Left lobe of liver (tissue), 2 donors: Measurements from ENCODE around the gene GMDS. TPM values are rescaled to one million over a fixed set of nuclear protein-coding genes. Genes with fewer than 3 reads are reported as not detected.
A peak's percentile ranks its signal among the peaks of the same experiment; 100 is the strongest.

Experiments
- ATAC-seq: fragments of 200-7000 bp; cut with Tn5 transposase; one replicate; pipeline ENCODE4 v1.9.1; 2020; ENCODE audit warnings: mild to moderate bottlenecking, moderate library complexity
- DNase-seq: peaks from one replicate; pipeline ENCODE4 v3.0.0-alpha.2; 2020; ENCODE audit warnings: low spot score
- total RNA-seq: library from RNA; stranded (reverse); gene quantifications from one replicate; pipeline ENCODE4 v1.2.1, GENCODE V29; 2021
- donor health status: DM: no; HTN: no; CAD: no; lungs with moderate emphysema.
- donor health status: DM: no; HTN: yes; CAD: no.

Gene GMDS
- total RNA-seq, 1 donor from 2014 or later = 23.9 TPM

DNA sequence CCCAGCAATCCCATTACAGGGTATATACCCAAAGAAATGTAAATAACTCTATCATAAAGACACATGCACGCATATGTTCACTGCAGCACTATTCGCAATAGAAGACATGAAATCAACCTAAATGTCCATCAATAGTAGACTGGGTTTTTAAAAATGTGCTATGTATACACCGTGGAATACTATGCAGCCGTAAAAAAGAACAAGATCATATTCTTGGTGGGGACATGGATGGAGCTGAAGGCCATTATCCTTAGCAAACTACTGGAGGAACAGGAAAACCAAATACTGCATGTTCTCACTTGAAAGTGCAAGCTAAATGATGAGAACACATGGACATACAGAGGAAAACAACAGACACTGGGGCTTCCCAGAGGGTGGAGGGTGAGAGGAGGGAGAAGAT lies 201.2 kb downstream of the GMDS start:
- DNase-seq (no peak), ATAC-seq (no peak)

DNA sequence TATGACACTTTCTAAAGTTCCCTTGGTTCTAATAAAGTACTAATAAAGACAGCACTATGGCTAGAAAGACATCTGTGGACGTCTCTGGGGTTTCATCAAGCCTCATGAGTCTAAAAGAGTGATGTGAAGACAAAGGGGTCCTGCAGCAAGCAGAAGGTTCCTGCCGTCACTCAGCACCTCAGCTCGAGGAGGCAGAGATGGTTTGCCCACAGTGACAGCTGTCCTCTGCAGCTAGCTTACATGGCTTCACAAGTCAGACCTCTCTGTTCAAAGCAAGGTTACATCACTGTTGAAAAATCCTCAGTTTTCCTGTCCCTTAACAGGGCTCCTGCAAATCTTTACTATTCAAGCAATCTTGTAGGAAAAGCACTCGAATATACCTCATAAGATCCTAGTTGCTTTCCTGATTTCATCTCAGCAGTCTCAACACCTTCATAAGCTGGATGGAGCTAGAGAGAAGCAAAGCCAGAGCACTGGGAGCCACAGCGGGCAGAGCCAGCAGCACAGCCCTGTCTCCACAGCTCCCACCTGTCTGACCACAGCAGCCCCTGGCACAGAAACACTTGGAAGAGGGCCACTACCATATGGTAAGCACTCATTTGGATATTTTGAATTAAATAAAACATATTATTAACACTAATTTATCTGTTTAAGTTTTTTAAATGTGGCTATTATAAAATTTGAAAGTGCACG lies 202.3 kb downstream of the GMDS start:
- ATAC-seq = no peak
- DNase-seq = no peak

DNA sequence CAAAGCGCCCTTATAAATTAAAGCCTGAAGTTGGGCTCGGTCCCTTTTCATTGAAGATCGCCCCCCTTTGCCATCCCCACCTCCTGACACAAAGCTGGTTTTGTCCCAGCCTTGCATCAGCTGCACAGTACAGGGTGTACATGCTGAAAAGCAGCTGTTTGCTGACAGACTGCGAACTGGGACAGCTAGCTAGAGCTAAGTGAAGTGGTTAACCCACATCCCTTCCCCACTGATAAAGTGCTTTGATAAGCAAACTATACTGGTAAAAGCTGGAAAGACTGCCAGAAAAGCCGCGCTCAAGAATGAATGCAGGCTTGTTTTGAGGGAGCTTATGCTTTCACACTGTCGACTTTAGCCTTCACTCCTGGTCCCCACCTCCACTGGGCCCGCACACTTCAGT lies 207.3 kb downstream of the GMDS start:
- DNase-seq (no peak), ATAC-seq (no peak)

DNA sequence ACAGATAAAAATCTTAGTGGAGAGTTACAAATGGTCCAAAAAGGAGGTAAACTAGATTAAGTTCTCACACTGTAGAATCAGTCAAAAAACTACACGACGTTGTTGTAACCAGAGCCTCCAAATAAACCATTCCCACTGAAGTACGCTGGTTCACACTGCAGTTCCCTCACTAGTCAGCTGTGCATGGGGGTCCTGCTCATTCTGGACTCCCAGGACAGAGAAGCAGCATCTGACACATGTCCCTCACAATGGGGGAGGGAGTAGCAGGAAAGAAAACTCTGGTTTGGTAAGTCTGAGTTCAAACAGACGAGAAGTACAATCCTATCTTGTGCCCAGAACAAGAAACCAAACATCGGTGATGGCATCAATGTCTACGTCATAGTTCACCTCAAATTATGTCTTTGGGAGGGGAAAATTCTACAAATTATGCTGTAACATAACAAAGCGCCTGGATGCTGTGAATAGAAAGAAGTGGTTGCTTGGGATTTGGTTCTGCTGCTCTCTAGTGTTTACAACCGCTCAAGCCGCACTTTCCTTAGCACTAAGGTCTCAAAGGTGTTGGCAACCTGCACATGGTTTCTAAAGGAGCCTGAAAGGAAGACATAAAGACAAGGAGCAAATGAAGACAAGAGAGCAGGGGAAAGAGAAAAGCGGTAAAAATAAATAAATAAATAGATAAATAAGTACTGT lies 208.0 kb downstream of the GMDS start:
- DNase-seq (no peak), ATAC-seq (peak; percentile 73)

DNA sequence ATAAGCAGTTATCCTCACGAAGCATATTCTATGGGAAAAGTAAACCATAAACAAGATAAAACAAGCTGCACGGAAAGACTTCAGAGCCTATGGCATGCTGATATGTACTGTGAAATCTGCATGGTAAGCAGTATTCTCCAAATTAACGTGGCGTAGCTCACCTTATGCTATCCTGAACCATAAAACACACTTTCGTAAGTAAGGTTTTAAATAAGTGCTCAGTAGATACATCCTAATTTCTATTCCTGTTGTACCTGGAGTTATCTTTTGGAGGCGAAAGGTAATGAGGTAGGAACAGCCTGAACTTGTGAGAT lies 208.7 kb downstream of the GMDS start:
- DNase-seq (no peak), ATAC-seq (no peak)

DNA sequence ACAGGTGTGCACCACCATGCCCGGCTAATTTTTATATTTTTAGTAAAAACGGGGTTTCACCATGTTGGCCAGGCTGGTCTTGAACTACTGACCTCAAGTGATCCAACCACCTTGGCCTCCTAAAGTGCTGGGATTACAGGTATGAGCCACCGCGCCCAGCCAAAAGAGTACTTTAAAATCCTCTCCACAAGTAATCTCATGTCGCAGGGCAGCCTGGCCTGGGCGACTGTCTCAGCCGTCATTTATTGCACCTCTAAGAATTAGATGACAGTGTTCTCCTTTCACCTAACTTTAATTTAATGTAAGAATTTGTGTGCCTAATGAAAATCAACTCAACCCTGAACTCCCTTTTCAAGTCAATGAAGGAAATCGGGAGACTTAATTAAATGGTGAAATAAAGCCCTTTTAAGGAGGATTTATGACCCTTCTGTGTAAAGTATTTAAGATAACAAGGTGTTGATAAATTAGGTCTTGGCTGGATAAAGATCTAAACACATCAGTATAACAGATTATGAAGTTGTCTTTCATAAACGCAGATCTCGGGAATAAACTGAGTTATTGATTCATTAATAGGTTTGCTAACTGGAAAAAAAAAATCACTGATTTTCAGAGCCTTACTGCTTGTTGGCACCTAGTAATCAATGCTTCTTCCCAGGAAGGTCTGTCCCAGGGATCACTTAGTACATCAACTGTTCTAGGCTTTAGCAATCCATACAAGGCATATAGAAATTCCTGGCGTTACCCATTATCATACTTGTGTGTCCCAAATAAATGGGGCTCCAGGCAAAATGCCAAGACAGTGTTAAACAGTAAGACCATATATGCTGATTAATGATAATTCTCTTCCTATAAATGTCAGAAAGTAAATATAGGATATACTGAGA lies 209.3 kb downstream of the GMDS start:
- no peak for DNase-seq
- ATAC-seq = no peak

DNA sequence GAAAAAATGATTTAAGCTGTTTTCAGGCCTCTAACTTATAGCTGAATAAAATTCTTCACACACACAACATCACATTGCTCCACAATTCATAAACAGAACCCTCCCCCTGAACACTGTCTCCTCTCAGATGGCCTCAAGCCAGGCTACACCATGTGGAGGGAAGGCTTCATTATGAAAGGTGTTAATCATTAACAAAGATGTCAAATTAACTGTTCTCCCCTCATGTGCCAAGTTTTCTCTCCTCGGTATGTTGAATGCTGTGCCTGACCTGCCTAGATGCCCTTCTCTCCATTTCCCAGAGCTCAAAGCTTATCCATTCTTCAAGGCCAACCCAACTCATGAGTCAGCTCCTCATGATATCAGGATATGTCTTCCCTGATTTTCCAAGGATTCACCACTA lies 210.4 kb downstream of the GMDS start:
- ATAC-seq (peak; percentile 85), DNase-seq (peak; percentile 73)

DNA sequence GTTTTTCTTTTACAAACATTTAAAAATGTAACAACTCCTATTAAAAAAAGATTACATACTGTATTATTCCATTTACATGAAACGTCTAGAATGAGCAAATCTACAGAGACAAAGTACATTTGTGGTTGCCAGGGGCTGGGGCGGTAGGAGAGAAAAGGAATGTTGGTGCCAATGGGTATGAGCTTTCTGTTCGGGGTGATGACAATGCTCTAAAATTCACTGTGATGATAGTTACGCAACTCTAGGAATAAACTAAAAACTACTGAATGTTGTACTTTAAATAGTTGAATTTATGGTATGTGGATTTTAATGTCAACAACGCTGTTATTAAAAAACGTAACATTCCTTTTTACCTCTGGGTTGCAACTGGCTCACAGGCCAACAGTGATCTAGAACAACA lies 211.1 kb downstream of the GMDS start:
- no peak for DNase-seq
- peak; percentile 61 for ATAC-seq

DNA sequence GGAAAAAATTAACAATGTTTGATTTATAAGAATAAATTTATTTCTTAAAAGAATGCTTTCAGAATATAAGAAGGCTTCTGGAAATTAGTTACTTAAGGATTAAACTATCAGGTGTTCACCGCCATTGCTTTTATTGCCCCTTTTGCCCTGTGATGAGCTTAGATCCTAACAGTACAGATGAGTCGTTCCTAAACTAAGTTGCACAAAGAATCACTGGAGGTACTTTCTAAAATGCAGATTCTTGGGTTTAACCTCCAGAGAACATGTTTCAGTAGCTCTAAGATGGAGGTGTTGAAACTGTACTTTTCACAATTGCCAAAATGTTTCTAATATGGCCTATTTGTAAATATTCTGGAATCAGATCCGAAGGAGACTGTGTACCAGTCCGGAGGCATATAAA lies 211.9 kb downstream of the GMDS start:
- DNase-seq (no peak), ATAC-seq (no peak)

DNA sequence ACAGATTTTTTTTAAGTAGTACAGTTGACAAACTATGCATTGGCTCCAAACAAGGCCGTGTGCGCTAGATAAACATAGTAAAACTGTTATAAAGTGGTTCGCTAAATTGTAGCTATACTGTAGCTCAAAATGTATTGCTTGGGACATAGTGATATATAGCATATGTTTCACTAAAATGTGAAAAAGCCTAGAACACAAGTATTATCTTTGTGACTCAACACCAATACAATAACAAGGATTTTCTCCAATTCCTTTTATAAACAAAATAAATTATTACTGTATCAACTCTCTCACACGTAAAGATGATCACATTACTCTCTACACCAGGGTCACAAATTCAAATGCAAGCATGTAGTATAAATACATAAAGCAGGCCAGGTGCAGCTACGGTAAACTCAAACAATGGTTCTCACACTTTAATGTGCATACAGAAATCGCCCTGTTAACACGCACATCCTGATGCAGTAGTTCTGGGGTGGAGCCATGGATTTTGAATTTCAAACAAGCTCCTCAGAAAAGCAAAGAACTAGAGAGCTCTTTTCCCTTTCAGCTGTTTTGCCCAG lies 214.6 kb downstream of the GMDS start:
- no peak for ATAC-seq
- DNase-seq = no peak

DNA sequence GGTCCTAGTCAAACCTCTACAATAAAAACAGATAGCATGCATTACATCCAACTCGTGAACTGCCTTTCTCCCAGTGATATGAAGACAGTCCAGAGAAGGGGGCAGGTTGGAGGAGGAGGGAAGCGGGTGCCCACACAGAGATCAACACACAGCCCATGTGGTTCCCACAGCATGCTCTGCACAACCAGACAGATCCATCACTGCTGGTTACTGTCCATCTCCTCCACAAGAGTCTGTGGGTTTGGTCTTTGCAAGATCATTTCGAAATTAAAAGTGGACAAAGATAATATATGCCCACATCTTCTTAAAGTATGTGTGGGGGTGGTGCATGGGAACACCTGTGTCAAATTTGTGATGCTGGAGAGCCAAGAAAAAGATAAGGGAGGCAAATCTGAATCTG lies 215.5 kb downstream of the GMDS start:
- ATAC-seq = no peak
- DNase-seq = no peak

DNA sequence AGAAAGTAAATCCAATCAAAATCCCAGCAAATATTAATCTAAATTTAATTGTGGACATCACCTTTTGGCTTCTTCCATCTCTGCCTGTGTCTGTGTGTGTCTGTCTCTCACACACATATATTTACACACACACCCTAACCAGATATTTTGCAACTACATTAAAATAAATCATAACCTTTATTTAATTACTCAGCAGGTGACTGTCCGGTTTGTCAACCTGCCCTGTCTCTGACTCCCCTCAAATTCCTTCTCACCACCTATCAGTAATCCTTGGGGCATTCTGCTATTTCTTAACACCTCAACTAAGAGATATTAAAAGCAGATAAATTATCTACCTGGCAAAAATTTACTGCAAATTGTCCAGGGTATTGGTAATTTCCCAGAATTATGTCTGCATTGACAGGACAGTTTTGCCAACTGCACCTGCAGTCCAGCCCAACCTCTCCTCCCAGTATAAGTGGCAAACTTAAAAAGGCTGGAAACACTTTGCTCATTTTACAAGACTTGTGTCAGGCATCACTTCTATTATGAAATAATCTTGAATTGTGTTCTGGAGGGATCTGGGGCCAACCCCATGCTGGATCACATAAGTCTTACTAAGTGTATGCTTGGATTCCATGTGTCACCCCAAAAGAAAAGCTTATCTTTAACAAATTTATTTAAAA lies 216.1 kb downstream of the GMDS start:
- ATAC-seq (no peak), DNase-seq (no peak)

DNA sequence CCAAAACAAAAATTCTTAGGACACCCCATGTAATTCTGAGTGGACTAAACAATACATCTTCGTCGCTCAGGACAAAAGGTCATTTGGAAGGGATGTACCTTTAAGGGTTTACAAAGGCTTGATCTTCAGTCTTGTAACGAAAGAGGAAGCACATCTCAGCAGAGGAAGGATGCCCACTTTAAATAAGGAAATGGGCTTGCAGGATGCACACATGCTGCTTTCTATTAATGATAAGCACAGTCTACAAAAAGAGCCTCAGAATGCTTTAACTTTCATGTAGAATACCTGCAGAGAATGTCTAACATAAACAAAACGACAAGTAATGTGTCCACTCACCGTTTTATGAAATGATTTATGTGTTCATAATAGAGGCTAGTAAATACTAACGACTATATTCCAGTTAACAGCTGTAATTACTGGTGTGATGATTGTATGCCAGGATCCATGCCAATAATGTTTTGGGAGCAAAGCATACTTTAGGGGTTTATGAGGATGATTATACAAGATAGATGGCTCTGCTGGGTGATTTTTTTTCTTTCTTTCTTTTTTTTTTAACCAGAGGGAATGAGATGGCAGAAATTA lies 216.9 kb downstream of the GMDS start:
- ATAC-seq (no peak), DNase-seq (no peak)

DNA sequence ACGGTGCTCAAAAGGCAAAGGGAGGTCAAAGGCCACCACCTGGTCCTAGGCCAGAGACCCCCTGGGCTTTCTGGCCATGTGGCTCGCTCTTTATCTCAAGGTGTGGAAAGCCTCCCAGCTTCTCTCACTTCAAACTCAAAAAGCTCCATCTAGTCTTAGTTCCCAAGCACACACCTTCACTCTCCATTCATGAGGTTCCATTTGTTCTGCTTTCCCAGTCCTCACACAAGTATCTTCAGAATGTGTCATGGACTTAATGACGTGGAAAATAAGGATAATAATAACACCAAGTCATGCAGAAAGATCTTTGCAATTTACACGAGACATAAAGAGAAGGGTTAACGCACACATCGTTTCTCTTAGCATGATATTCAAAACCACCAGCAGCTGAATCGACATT lies 219.3 kb downstream of the GMDS start:
- DNase-seq = no peak
- ATAC-seq = no peak

DNA sequence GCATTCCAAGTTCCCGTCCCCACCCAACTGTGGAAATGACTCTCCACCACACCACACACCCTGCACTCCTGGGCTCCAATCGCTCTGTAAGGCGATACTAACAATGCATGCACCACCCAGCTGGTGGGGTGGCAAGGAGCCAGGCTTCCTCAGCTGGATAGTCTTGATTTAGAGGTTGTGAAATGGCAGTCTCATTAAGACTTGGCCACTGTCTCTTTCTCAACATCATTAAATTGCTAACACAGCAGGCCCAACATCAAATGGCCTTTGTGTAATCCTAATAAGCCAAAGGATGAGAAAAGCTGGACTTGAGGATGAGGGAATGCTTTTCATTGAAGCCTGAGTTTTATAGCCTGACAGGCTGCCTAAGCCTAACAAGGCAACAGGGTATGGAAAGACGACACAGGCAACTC lies 223.7 kb downstream of the GMDS start:
- DNase-seq = no peak
- ATAC-seq = peak; percentile 15

DNA sequence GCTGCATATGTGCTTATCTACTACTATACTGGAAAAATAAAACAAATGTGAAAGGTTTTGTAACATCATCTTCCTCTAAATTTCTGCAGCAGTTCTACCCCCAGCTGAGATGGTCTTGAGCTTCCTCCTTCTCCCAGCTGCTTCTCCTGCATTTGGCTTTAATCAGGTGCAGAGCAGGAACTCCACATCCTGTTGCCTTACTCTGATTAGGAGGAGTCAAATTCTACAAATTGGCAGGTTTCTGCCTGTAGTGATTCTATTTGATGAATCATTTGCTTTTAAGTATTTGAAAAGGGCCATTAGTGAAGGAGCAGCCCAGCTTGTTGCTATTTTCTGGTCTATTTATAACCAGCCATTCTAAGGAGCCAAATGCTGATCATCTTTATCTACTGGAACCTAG lies 224.5 kb downstream of the GMDS start:
- no peak for DNase-seq
- peak; percentile 37 for ATAC-seq

DNA sequence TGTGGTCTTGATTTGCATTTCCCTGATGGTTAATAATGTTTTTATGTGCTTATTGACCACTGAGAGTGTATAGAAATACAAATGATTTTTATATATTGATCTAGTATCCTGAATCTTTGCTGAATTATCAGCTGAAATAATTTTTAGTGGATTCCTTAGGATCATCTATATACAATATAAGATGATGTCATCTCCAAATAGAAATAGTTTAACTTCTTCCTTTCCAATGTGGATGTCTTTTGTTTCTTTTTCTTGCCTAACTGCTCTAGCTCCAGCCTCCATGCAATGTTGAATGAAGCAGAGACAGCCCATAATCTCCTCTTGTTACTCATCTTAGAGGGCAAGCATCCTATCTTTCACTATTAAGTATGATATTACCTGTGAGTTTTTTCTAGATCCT lies 226.4 kb downstream of the GMDS start:
- DNase-seq (no peak), ATAC-seq (no peak)

DNA sequence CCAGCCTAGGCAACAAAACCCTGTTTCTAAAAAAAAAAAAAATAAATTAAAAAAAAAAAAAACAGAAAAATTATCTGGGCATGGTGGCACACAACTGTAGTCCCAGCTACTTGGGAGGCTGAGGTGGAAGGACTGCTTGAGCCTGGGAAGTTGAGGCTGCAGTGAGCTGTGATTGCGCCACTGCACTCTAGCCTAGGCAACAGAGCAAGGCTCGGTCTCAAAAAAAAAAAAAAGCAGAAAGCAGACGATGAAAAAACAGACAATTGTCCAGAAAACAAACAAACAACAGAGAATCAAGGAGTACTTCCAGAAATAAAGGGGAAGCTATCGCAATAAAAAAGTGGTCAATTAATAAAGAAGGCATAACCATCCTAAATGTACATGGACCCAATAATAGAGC lies 229.4 kb downstream of the GMDS start:
- ATAC-seq (peak; percentile 42), DNase-seq (no peak)

DNA sequence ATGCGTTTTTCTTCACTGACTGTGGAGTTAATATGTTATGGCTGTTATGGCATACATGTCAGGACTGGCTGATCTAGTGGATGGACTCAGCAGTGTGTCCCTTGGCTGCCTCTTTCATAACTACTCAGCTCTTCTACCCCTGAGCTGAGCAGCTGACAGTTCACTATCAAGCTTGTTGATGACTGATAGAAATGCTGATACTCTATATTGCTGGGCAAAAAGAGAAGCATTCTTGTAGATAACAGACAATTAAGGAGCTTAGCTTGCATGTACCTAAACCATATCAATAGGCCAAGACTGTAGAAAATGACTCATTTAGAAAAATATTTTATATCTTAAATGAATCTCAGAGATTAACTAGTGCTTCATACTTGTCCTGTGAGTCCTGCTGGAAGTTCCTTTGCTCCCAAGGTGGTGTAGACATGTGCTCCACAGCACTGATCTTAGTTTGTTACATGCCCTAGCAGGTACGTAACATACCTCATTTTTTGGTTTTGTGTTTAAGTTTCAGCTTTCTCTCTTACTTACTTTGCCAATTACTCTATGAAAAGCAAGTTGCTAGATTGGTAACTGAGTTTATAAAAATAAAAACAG lies 236.9 kb downstream of the GMDS start:
- ATAC-seq = peak; percentile 31

DNA sequence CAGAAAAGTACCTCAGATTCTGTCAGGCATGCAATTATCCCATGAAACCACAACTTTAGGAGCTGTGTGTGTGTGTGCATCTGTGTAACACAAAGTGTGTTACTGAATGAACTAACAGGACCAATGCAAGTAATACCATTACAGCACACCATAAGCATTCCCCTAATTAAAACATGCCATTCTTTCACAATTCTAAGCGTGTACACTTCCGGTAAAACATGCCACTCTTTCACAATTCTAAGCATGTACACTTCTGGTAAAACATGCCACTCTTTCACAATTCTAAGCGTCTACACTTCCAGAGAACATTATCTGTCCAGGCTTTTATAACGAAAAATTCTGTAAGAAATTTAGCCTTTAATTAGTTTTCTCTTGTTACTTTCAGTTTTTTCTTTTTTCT lies 238.2 kb downstream of the GMDS start:
- DNase-seq = no peak

More for the DNA sequence above, 236.9 kb downstream of the GMDS start:
- no peak for DNase-seq

More for the DNA sequence above, 238.2 kb downstream of the GMDS start:
- peak; percentile 33 for ATAC-seq
